HepG2 (cell line): ENCODE measurements around the gene EIF4G1. TPM values are rescaled to one million over a fixed set of nuclear protein-coding genes. Genes with fewer than 3 reads are reported as not detected.

ENCODE experiments used
- ATF3 ChIP-seq: sonication (generic); formaldehyde crosslinking; IDR thresholded peaks from 2 replicates; pipeline ENCODE4 v1.4.0; 2020; ENCODE audit warnings: missing genetic modification reagents
- DPF2 ChIP-seq: sonication (generic); formaldehyde crosslinking; IDR thresholded peaks from 2 replicates; pipeline ENCODE4 v1.4.0; 2020; ENCODE audit warnings: mild to moderate bottlenecking, low read depth, missing genetic modification reagents, borderline replicate concordance
- JUNB ChIP-seq: sonication (generic); formaldehyde crosslinking; IDR thresholded peaks from 2 replicates; pipeline ENCODE4 v1.8.0; 2022; ENCODE audit warnings: missing genetic modification reagents, mild to moderate bottlenecking, borderline replicate concordance
- NONO ChIP-seq, 2 experiments: fragments of 450-650 bp in 1 of 2; sonication (generic) in 1 of 2; formaldehyde crosslinking in 1 of 2; IDR thresholded peaks in 1 of 2; conservative IDR thresholded peaks in 1 of 2; 2 replicates each; pipeline versions ENCODE4 v1.6.1 to v1.8.0; 2017 to 2022; ENCODE audit warnings: mild to moderate bottlenecking in 1 of 2, missing genetic modification reagents in 1 of 2, moderate library complexity in 1 of 2
- NPAS2 ChIP-seq: sonication (generic); formaldehyde crosslinking; IDR thresholded peaks from 2 replicates; pipeline ENCODE4 v1.8.0; 2022; ENCODE audit warnings: mild to moderate bottlenecking, missing genetic modification reagents, borderline replicate concordance
- PHF5A ChIP-seq: IDR thresholded peaks from one replicate; pipeline ENCODE4 v1.6.1; 2018; ENCODE audit warnings: low read depth, missing genetic modification reagents; ENCODE audit not compliant: unreplicated experiment
- PLRG1 ChIP-seq: fragments of 450-650 bp; conservative IDR thresholded peaks from 2 replicates; pipeline ENCODE4 v1.6.1; 2016
- SAFB2 ChIP-seq: sonication (generic); formaldehyde crosslinking; IDR thresholded peaks from 2 replicates; pipeline ENCODE4 v1.5.1; 2020; ENCODE audit warnings: missing genetic modification reagents, low read depth, mild to moderate bottlenecking, borderline replicate concordance
- SATB2 ChIP-seq: sonication (generic); formaldehyde crosslinking; IDR thresholded peaks from 2 replicates; pipeline ENCODE4 v1.5.0; 2020; ENCODE audit warnings: missing genetic modification reagents
- SPEN ChIP-seq: sonication (generic); formaldehyde crosslinking; IDR thresholded peaks from 2 replicates; pipeline ENCODE4 v1.5.1; 2020; ENCODE audit warnings: low read depth, mild to moderate bottlenecking, missing genetic modification reagents
- SRSF4 ChIP-seq: fragments of 200-400 bp; formaldehyde crosslinking; IDR thresholded peaks from one replicate; pipeline ENCODE4 v1.6.1; 2018; ENCODE audit warnings: mild to moderate bottlenecking, low read depth, low read length, moderate library complexity; ENCODE audit not compliant: poor library complexity, severe bottlenecking
- TEAD3 ChIP-seq: optimal IDR thresholded peaks from 2 replicates; pipeline ENCODE3; 2016; ENCODE audit warnings: borderline replicate concordance
- ZFX ChIP-seq: sonication (generic); formaldehyde crosslinking; IDR thresholded peaks from 2 replicates; pipeline ENCODE4 v1.4.0; 2020; ENCODE audit warnings: mild to moderate bottlenecking, low read depth, missing genetic modification reagents, moderate library complexity
- ZGPAT ChIP-seq: IDR thresholded peaks from 2 replicates; pipeline ENCODE4 v1.6.1; 2016; ENCODE audit warnings: mild to moderate bottlenecking
- ZNF205 ChIP-seq: IDR thresholded peaks from 2 replicates; pipeline ENCODE4 v1.6.1; 2018; ENCODE audit warnings: missing biosample characterization, missing genetic modification reagents
- ZNF33B ChIP-seq: sonication (generic); formaldehyde crosslinking; IDR thresholded peaks from 2 replicates; pipeline ENCODE4 v1.5.1; 2020; ENCODE audit warnings: mild to moderate bottlenecking, missing genetic modification reagents
- ZNF501 ChIP-seq: sonication (generic); formaldehyde crosslinking; IDR thresholded peaks from 2 replicates; pipeline ENCODE4 v1.5.1; 2020; ENCODE audit warnings: mild to moderate bottlenecking, moderate library complexity, missing genetic modification reagents
- ZNF678 ChIP-seq: sonication (generic); formaldehyde crosslinking; IDR thresholded peaks from 2 replicates; pipeline ENCODE4 v1.4.0; 2020; ENCODE audit warnings: mild to moderate bottlenecking, missing genetic modification reagents
- polyA plus RNA-seq, 8 experiments: library from polyadenylated mRNA; depleted of rRNA in 3 of 8; stranded (reverse) in 7 of 8; unstranded in 1 of 8; fragments of >200 nt; fragmentation: Illumina TruSeq in 4 of 8; extraction: Trizol in 4 of 8; gene quantifications; 2 replicates each; pipeline versions ENCODE4 v1.2.1 to v1.2.3, GENCODE V29; 2011 to 2016; ENCODE audit warnings: low read depth in 4 of 8, missing spikeins in 1 of 8, mixed read lengths in 1 of 8; ENCODE audit not compliant: insufficient read depth in 1 of 8
- total RNA-seq, 5 experiments: library from RNA; depleted of rRNA; stranded (reverse); fragments of >200 nt; fragmentation: Illumina TruSeq; extraction: Trizol; gene quantifications; 2 replicates each; pipeline ENCODE4 v1.2.3, GENCODE V29; 2016; ENCODE audit warnings: low read depth in 1 of 5
- TF ChIP-seq, protein P1 (sequence below), 2 experiments: sonication (generic) in 1 of 2; formaldehyde crosslinking in 1 of 2; IDR thresholded peaks; 2 replicates each; pipeline versions ENCODE4 v1.4.0 to v1.6.1; 2016 to 2020; ENCODE audit warnings: borderline replicate concordance in 1 of 2, low read depth in 1 of 2, mild to moderate bottlenecking in 1 of 2, missing genetic modification reagents in 1 of 2
- TF ChIP-seq, protein P2 (sequence below): sonication (generic); formaldehyde crosslinking; IDR thresholded peaks from 2 replicates; pipeline ENCODE4 v1.5.0; 2020; ENCODE audit warnings: mild to moderate bottlenecking, missing genetic modification reagents, moderate library complexity
- TF ChIP-seq, protein P3 (sequence below): sonication (generic); formaldehyde crosslinking; IDR thresholded peaks from 2 replicates; pipeline ENCODE4 v1.5.0; 2020; ENCODE audit warnings: missing genetic modification reagents, mild to moderate bottlenecking, borderline replicate concordance

EIF4G1 gene
- total and polyA plus RNA-seq, 2 of the 13 experiments (the other 11 are each of a cell fraction or from before 2014, with no cell fraction given) = 208 to 213 TPM

GRCh38 chr3:184314363-184314699 is at the start of gene EIF4G1 (continued):
- TF ChIP-seq, protein P1, sequence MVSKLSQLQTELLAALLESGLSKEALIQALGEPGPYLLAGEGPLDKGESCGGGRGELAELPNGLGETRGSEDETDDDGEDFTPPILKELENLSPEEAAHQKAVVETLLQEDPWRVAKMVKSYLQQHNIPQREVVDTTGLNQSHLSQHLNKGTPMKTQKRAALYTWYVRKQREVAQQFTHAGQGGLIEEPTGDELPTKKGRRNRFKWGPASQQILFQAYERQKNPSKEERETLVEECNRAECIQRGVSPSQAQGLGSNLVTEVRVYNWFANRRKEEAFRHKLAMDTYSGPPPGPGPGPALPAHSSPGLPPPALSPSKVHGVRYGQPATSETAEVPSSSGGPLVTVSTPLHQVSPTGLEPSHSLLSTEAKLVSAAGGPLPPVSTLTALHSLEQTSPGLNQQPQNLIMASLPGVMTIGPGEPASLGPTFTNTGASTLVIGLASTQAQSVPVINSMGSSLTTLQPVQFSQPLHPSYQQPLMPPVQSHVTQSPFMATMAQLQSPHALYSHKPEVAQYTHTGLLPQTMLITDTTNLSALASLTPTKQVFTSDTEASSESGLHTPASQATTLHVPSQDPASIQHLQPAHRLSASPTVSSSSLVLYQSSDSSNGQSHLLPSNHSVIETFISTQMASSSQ (IDR thresholded peaks at IDR 0.05; ENCODE audit: low read depth) = no peak
- TF ChIP-seq, protein P1 (CRISPR knock-in tag; IDR thresholded peaks at IDR 0.05; ENCODE audit: borderline replicate concordance) = no peak
- no peak for TF ChIP-seq DPF2 (CRISPR knock-in tag)
- TF ChIP-seq ZGPAT = no peak
- no peak for TF ChIP-seq ZNF501 (CRISPR knock-in tag)
- TF ChIP-seq JUNB (CRISPR knock-in tag) = no peak
- no peak for TF ChIP-seq ATF3
- no peak for TF ChIP-seq ZNF33B (CRISPR knock-in tag)
- TF ChIP-seq, protein P2, sequence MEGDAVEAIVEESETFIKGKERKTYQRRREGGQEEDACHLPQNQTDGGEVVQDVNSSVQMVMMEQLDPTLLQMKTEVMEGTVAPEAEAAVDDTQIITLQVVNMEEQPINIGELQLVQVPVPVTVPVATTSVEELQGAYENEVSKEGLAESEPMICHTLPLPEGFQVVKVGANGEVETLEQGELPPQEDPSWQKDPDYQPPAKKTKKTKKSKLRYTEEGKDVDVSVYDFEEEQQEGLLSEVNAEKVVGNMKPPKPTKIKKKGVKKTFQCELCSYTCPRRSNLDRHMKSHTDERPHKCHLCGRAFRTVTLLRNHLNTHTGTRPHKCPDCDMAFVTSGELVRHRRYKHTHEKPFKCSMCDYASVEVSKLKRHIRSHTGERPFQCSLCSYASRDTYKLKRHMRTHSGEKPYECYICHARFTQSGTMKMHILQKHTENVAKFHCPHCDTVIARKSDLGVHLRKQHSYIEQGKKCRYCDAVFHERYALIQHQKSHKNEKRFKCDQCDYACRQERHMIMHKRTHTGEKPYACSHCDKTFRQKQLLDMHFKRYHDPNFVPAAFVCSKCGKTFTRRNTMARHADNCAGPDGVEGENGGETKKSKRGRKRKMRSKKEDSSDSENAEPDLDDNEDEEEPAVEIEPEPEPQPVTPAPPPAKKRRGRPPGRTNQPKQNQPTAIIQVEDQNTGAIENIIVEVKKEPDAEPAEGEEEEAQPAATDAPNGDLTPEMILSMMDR = no peak
- TF ChIP-seq NONO (IDR thresholded peaks at IDR 0.05) = no peak
- TF ChIP-seq NONO (CRISPR knock-in tag; conservative IDR thresholded peaks at IDR 0.05) = no peak; the same call in 1 of the 2 replicates
- TF ChIP-seq TEAD3 (CRISPR knock-in tag) = no peak
- no peak for TF ChIP-seq PHF5A (CRISPR knock-in tag)
- TF ChIP-seq SRSF4 = no peak
- TF ChIP-seq ZNF678 (CRISPR knock-in tag) = no peak
- TF ChIP-seq, protein P3, sequence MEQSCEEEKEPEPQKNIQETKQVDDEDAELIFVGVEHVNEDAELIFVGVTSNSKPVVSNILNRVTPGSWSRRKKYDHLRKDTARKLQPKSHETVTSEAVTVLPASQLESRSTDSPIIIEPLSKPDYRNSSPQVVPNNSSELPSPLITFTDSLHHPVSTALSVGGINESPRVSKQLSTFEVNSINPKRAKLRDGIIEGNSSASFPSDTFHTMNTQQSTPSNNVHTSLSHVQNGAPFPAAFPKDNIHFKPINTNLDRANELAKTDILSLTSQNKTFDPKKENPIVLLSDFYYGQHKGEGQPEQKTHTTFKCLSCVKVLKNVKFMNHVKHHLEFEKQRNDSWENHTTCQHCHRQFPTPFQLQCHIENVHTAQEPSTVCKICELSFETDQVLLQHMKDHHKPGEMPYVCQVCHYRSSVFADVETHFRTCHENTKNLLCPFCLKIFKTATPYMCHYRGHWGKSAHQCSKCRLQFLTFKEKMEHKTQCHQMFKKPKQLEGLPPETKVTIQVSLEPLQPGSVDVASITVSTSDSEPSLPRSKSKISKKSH (CRISPR knock-in tag) = no peak
- no peak for TF ChIP-seq ZFX (CRISPR knock-in tag)
- no peak for TF ChIP-seq SATB2 (CRISPR knock-in tag)
- no peak for TF ChIP-seq NPAS2 (CRISPR knock-in tag)
- TF ChIP-seq SPEN = no peak
- no peak for TF ChIP-seq PLRG1
- TF ChIP-seq SAFB2 (CRISPR knock-in tag) = no peak
- TF ChIP-seq ZNF205 (CRISPR knock-in tag) = no peak
